Erythroblast (primary cell): ENCODE measurements around the gene GUCY2D.
"Not testable (repeated sequence)": the region's sequence is repeated elsewhere in the genome, so short reads cannot be mapped to it uniquely, and the experiment has no call there.

Experiments used
- DNase-seq, 2 experiments: peaks; one replicate each; lab custom pipeline; 2025; lab: John Stamatoyannopoulos, UW
- GATA1 ChIP-seq: IDR thresholded peaks from 2 replicates; pipeline ENCODE4 v1.6.1; 2011; ENCODE audit warnings: low read depth, mild to moderate bottlenecking, control low read depth, low read length, moderate library complexity
- POLR2A ChIP-seq: IDR thresholded peaks from 2 replicates; pipeline ENCODE4 v1.6.1; 2011; ENCODE audit warnings: mild to moderate bottlenecking, low read length

GUCY2D gene

DNA sequence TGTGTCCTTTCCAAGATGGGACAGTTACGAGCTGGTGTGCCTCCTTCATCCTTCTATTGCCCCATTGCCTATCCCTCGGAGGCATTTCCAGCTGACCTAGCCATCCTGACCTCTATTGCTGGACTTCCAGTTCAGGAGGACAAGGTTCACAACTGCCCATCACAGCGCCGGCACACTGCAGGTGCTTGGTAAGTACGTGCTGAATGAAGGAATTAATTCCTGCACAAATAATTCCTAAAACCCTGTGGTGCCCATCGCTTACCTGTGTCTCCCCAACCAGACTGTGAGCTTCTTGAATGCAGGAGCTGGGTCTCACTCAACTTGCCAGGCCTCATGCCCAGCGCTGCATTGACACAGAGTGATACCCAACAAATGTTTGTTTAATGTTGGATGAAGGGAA, 49.4 kb downstream of the GUCY2D start:
- no peak for DNase-seq
- TF ChIP-seq GATA1 = no peak
- TF ChIP-seq POLR2A = no peak

DNA sequence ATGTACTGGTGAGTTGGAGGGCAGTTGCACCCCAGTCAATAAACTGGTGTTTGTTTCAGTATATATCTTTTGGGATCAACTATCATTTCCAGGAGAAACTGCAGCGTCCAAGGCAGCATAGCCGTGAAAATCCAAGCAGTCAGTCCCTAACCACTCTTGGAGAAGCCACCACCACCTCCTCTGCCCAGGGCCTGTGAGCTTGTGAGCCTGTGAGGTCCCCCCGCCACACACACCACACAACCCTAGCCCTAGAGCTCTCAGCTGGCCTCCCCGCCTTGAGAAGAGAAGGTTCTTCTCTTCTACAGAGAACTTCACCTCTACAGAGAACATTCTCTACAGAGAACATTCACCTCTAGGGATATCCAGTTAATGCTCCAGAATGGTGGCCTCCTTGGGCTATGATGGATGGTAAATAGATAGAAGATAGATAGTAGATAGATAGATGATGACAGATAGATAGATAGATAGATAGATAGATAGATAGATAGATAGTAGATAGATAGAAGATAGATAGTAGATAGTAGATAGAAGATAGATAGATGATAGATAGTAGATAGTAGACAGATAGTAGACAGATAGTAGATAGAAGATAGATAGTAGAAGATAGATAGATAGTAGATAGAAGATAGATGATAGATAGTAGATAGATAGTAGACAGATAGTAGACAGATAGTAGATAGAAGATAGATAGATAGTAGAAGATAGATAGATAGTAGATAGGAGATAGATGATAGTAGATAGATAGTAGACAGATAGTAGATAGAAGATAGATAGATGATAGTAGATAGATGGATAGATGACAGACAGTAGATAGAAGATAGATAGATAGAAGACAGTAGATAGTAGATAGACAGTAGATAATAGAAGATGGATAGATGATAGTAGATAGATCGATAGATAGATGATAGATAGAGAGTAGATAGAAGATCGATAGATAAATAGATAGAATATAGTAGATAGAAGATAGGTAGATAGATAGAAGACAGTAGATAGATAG, 50.1 kb downstream of the GUCY2D start:
- no peak for TF ChIP-seq POLR2A
- no peak for TF ChIP-seq GATA1
- DNase-seq = peak in 1 of 2 experiments; percentile 21

DNA sequence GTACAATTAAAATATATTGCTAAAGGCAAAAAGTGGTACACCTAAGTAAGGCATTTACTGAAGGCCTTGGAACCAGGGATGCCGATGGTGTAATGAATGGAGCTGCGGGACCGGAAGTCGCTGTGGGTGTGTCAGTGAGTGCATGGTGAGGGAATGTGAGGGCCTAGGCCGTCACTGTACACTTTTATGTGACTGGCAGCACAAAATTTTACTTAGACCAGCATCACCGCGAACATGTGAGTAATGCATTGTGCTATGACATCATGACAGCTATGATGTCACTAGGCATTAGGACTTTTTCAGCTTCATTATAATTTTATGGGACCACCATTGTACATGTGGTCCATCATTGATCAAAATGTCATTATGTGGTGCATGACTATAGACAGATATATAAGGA, 51.2 kb downstream of the GUCY2D start:
- peak; percentile 22 to 34 for DNase-seq
- TF ChIP-seq GATA1 = no peak
- no peak for TF ChIP-seq POLR2A

GRCh38 chr17:8055851-8056231, 53.4 kb downstream of the GUCY2D start:
- no peak for DNase-seq
- TF ChIP-seq POLR2A = no peak
- TF ChIP-seq GATA1 = no peak

- TF ChIP-seq GATA1 (no peak), POLR2A (peak; percentile 0)
- no peak for DNase-seq
These were observed 54.0 kb downstream of the GUCY2D start for GRCh38 chr17:8056232-8056975.

GRCh38 chr17:8056976-8057625, 54.7 kb downstream of the GUCY2D start:
- no peak for DNase-seq
- TF ChIP-seq POLR2A (peak; percentile 50), GATA1 (no peak)

DNA sequence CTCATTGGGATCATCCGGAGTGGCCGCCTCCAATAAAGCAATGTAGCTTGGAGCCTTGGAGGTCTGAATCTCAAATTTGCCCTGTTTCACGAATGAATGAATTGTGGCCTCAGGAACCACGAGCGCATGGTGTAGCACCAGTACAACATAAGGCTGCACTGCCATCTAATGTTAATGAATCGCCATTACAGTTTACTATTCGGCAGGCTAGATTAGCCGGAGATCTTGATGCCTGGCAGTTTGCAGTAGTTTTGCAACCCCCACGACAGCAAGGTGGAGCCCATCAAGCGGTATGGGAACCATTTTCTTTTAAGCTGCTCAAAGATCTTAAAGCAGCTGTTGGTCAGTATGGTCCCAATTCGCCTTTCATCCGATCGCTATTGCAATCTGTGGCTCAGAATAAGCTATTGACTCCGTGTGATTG, 55.3 kb downstream of the GUCY2D start:
- peak; percentile 75 to 80 for DNase-seq
- TF ChIP-seq POLR2A (no peak), GATA1 (no peak)

- TF ChIP-seq POLR2A = no peak
- TF ChIP-seq GATA1 = no peak
- no peak for DNase-seq
These were observed 56.7 kb downstream of the GUCY2D start for GRCh38 chr17:8059131-8059530.

DNA sequence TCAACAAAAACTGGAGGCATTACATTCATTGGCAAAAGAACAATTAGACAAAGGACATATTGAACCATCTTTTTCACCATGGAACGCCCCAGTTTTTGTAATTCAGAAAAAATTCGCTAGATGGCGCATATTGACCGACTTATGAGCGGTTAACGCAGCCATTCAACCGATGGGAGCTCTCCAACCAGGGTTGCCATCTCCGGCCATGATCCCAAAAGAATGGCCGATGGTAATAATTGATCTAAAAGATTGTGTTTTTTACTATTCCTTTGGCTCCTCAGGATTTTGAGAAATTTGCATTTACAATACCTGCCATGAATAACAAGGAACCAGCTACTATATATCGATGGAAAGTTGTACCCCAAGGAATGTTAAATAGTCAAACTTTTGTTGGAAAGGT, 57.9 kb downstream of the GUCY2D start:
- no peak for TF ChIP-seq GATA1
- TF ChIP-seq POLR2A = no peak
- peak; percentile 67 to 83 for DNase-seq

DNA sequence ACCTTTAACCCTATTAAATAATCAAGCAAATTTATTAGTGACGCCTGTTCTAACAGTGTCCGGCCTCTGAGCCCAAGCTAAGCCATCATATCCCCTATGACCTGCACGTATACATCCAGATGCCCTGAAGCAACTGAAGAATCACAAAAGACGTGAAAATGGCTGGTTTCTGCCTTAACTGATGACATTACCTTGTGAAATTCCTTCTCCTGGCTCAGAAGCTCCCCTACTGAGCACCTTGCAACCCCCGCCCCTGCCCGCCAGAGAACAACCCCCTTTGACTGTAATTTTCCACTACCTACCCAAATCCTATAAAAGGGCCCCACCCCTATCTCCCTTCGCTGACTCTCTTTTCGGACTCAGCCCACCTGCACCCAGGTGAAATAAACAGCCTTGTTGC, 59.4 kb downstream of the GUCY2D start:
- not testable (repeated sequence) for DNase-seq

- DNase-seq = peak; percentile 86
These were observed 60.0 kb downstream of the GUCY2D start for GRCh38 chr17:8062435-8062806.

GRCh38 chr17:8062807-8063483, 60.5 kb downstream of the GUCY2D start:
- peak; percentile 69 to 72 for DNase-seq
- TF ChIP-seq GATA1 = no peak
- peak; percentile 66 for TF ChIP-seq POLR2A

More at GRCh38 chr17:8062435-8062806, 60.0 kb downstream of the GUCY2D start:
- TF ChIP-seq POLR2A (no peak), GATA1 (no peak)

GRCh38 chr17:8063761-8064534, 61.5 kb downstream of the GUCY2D start:
- no peak for DNase-seq
- TF ChIP-seq POLR2A (no peak), GATA1 (no peak)
